ENCODE results near the gene AVL9. TPM values are rescaled to one million over a fixed set of nuclear protein-coding genes. Genes with fewer than 3 reads are reported as not detected.

AVL9 gene
- total and polyA plus RNA-seq, 9 of the 15 experiments (the other 6 are each of a cell fraction or from before 2014, with no cell fraction given) = 6.4 to 66.2 (median 30.1) TPM

- TF ChIP-seq ZNF449 (CRISPR knock-in tag; IDR thresholded peaks at IDR 0.05) (no peak), THRAP3 (IDR thresholded peaks at IDR 0.05; ENCODE audit: borderline replicate concordance) (no peak), TEAD1 (CRISPR knock-in tag; IDR thresholded peaks at IDR 0.05) (no peak), TBL1XR1 (IDR thresholded peaks at IDR 0.05; ENCODE audit: low read length in 2 of 2) (no peak), CLOCK (CRISPR knock-in tag; IDR thresholded peaks at IDR 0.05; ENCODE audit: borderline replicate concordance) (no peak), ARID3A (IDR thresholded peaks at IDR 0.05; ENCODE audit: borderline replicate concordance, low read depth, low read length) (no peak), RBBP5 (IDR thresholded peaks at IDR 0.05; ENCODE audit: borderline replicate concordance, insufficient read depth, low read length, poor library complexity, severe bottlenecking) (no peak), GTF2B (IDR thresholded peaks at IDR 0.05; ENCODE audit: extremely low read depth, insufficient read length) (no peak), MNT (conservative IDR thresholded peaks at IDR 0.05) (peak; percentile 33 to 35; a peak in 2 of 4 replicates), CTBP1 (IDR thresholded peaks at IDR 0.05; ENCODE audit: borderline replicate concordance) (no peak), ESRRA (IDR thresholded peaks at IDR 0.05; ENCODE audit: borderline replicate concordance, low read depth) (no peak), ATF1 (CRISPR knock-in tag; IDR thresholded peaks at IDR 0.05) (no peak), ATF1 (tag; IDR thresholded peaks at IDR 0.05) (peak; percentile 58), HMGN3 (IDR thresholded peaks at IDR 0.05; ENCODE audit: borderline replicate concordance, extremely low read depth, insufficient read length, low read depth, low read length) (no peak), MYBL2 (IDR thresholded peaks at IDR 0.05; ENCODE audit: low read depth) (no peak), MYBL2 (CRISPR knock-in tag; IDR thresholded peaks at IDR 0.05; ENCODE audit: borderline replicate concordance) (no peak)
These were observed 121.3 kb downstream of the AVL9 start (continued) for GRCh38 chr7:32616625-32617024.

Data from K562 (cell line).